IgD-negative memory B cell (primary cell): Measurements from ENCODE around the gene SPSB3. TPM values are rescaled to one million over a fixed set of nuclear protein-coding genes. Genes with fewer than 3 reads are reported as not detected.

ENCODE experiments used
- polyA plus RNA-seq: library from polyadenylated mRNA; unstranded; fragments of 300-500 nt; fragmentation: Illumina TruSeq; gene quantifications from one replicate; pipeline ENCODE4 v1.2.3, GENCODE V29; 2021

The SPSB3 gene
- polyA plus RNA-seq, 1 donor from 2014 or later, result 55.2 TPM

Other genes starting within 250 kb of the SPSB3 start
- 2.9 TPM for gene TMEM204, start 248.9 kb downstream of the SPSB3 start, polyA plus RNA-seq
- 3.1 TPM for gene IFT140, start 170.5 kb downstream of the SPSB3 start, polyA plus RNA-seq
- 4.2 TPM for gene CRAMP1, start 170.2 kb downstream of the SPSB3 start, polyA plus RNA-seq
- 10.8 TPM for gene JPT2, start 104.3 kb downstream of the SPSB3 start, polyA plus RNA-seq
- gene MAPK8IP3, start 76.4 kb downstream of the SPSB3 start, polyA plus RNA-seq, result 5.9 TPM
- gene NME3, start 11.0 kb downstream of the SPSB3 start, polyA plus RNA-seq, result 66.1 TPM
- 1.5 TPM for gene EME2, start 9.8 kb downstream of the SPSB3 start, polyA plus RNA-seq
- 156 TPM for gene MRPS34, start 9.4 kb downstream of the SPSB3 start, polyA plus RNA-seq
- gene NUBP2, start 389 bp upstream of the SPSB3 start, polyA plus RNA-seq, result 76.9 TPM
- not detected for gene IGFALS, start 11.1 kb upstream of the SPSB3 start, polyA plus RNA-seq
- 31.6 TPM for gene HAGH, start 44.3 kb upstream of the SPSB3 start, polyA plus RNA-seq
- 19.0 TPM for gene FAHD1, start 44.6 kb upstream of the SPSB3 start, polyA plus RNA-seq
- gene MEIOB, start 89.6 kb upstream of the SPSB3 start, polyA plus RNA-seq, result not detected
- not detected for gene HS3ST6, start 135.8 kb upstream of the SPSB3 start, polyA plus RNA-seq
- gene MSRB1, start 160.6 kb upstream of the SPSB3 start, polyA plus RNA-seq, result 17.2 TPM
- gene RPL3L, start 172.1 kb upstream of the SPSB3 start, polyA plus RNA-seq, result not detected
- 204 TPM for gene NDUFB10, start 177.0 kb upstream of the SPSB3 start, polyA plus RNA-seq
- gene RPS2, start 182.3 kb upstream of the SPSB3 start, polyA plus RNA-seq, result 6,339 TPM
- not detected for gene RNF151, start 184.3 kb upstream of the SPSB3 start, polyA plus RNA-seq
- 52.0 TPM for gene TBL3, start 189.5 kb upstream of the SPSB3 start, polyA plus RNA-seq
- not detected for gene NOXO1, start 198.9 kb upstream of the SPSB3 start, polyA plus RNA-seq
- 39.0 TPM for gene GFER, start 201.6 kb upstream of the SPSB3 start, polyA plus RNA-seq
- gene SYNGR3, start 207.4 kb upstream of the SPSB3 start, polyA plus RNA-seq, result 4.9 TPM
- gene ZNF598, start 227.2 kb upstream of the SPSB3 start, polyA plus RNA-seq, result 11.0 TPM
- not detected for gene NPW, start 237.2 kb upstream of the SPSB3 start, polyA plus RNA-seq
- not detected for gene NHERF2, start 244.3 kb upstream of the SPSB3 start, polyA plus RNA-seq